GM12892 (cell line): Measurements from ENCODE around the gene NHLH2.

Source experiments
- POLR2A ChIP-seq: IDR thresholded peaks from 2 replicates; pipeline ENCODE4 v1.6.1; 2011; ENCODE audit warnings: low read depth, low read length, control low read depth
- POLR2AphosphoS5 ChIP-seq: IDR thresholded peaks from 2 replicates; pipeline ENCODE4 v1.6.1; 2011; ENCODE audit warnings: low read depth, low read length, control low read depth

GRCh38 chr1:115811140-115811828, 29.6 kb downstream of the NHLH2 start:
- no peak for TF ChIP-seq POLR2AphosphoS5
- no peak for TF ChIP-seq POLR2A
